K562 (cell line): Measurements from ENCODE around the gene PRCC. TPM values are rescaled to one million over a fixed set of nuclear protein-coding genes. Genes with fewer than 3 reads are reported as not detected.

Experiments used
- BHLHE40 ChIP-seq: IDR thresholded peaks from 2 replicates; pipeline ENCODE4 v1.6.1; 2011; ENCODE audit warnings: low read length, improper control_type of control experiment
- CREB5 ChIP-seq: fragments of 250-450 bp; sonication (Bioruptor Pico); IDR thresholded peaks from 2 replicates; pipeline ENCODE4 v1.5.0; 2020; ENCODE audit warnings: mild to moderate bottlenecking
- CREBBP ChIP-seq: IDR thresholded peaks from one replicate; pipeline ENCODE4 v1.6.1; 2012; ENCODE audit warnings: low read depth, mild to moderate bottlenecking, control low read depth, inconsistent platforms, low read length
- FOXA3 ChIP-seq, 2 experiments: fragments of 450-650 bp in 1 of 2; sonication (generic) in 1 of 2; formaldehyde crosslinking; IDR thresholded peaks in 1 of 2; conservative IDR thresholded peaks in 1 of 2; 2 replicates each; pipeline versions ENCODE4 v1.4.0 to v1.8.0; 2020 to 2022; ENCODE audit warnings: mild to moderate bottlenecking in 2 of 2, missing genetic modification reagents in 1 of 2
- HDAC3 ChIP-seq: fragments of 450-650 bp; IDR thresholded peaks from 2 replicates; pipeline ENCODE4 v1.6.1; 2018; ENCODE audit warnings: borderline replicate concordance, mild to moderate bottlenecking, moderate library complexity; ENCODE audit not compliant: partially characterized antibody
- HMG20B ChIP-seq: fragments of 250-450 bp; sonication (Bioruptor Pico); IDR thresholded peaks from 2 replicates; pipeline ENCODE4 v1.5.0; 2021; ENCODE audit warnings: mild to moderate bottlenecking
- ID3 ChIP-seq, 2 experiments: fragments of 250-450 bp in 1 of 2; fragments of 450-650 bp in 1 of 2; sonication (Bioruptor Pico) in 1 of 2; IDR thresholded peaks; 2 replicates each; pipeline versions ENCODE4 v1.6.1 to v1.8.0; 2016 to 2021; ENCODE audit warnings: mild to moderate bottlenecking in 2 of 2, moderate library complexity in 2 of 2, missing compliant biosample characterization in 1 of 2, missing genetic modification characterization in 1 of 2
- ILF3 ChIP-seq: fragments of 450-650 bp; IDR thresholded peaks from 2 replicates; pipeline ENCODE4 v1.6.1; 2018; ENCODE audit warnings: antibody characterized with exemption, mild to moderate bottlenecking, moderate library complexity, borderline replicate concordance
- POLR2A ChIP-seq: fragments of 450-650 bp; conservative IDR thresholded peaks from 2 replicates; pipeline ENCODE4 v1.6.1; 2016
- RAD51 ChIP-seq: fragments of 450-650 bp; IDR thresholded peaks from 2 replicates; pipeline ENCODE4 v1.7.1; 2016; ENCODE audit warnings: low read depth, mild to moderate bottlenecking, borderline replicate concordance
- ZNF12 ChIP-seq: sonication (generic); formaldehyde crosslinking; IDR thresholded peaks from 2 replicates; pipeline ENCODE4 v1.4.0; 2020; ENCODE audit warnings: mild to moderate bottlenecking, missing genetic modification reagents
- ZNF274 ChIP-seq: IDR thresholded peaks from 2 replicates; pipeline ENCODE4 v1.6.1; 2011; ENCODE audit warnings: low read depth, mild to moderate bottlenecking, low read length, moderate library complexity, borderline replicate concordance
- ZNF518B ChIP-seq: fragments of 250-450 bp; sonication (Bioruptor Pico); IDR thresholded peaks from 2 replicates; pipeline ENCODE4 v1.5.0; 2021; ENCODE audit warnings: mild to moderate bottlenecking, moderate library complexity
- ZZZ3 ChIP-seq: fragments of 450-650 bp; IDR thresholded peaks from 2 replicates; pipeline ENCODE4 v1.6.1; 2016; ENCODE audit warnings: antibody characterized with exemption, mild to moderate bottlenecking, moderate library complexity
- polyA plus RNA-seq, 8 experiments: library from polyadenylated mRNA; depleted of rRNA in 4 of 8; stranded (reverse) in 5 of 8; unstranded in 3 of 8; fragments of >200 nt; fragmentation: Nextera tagmentation in 2 of 8; fragmentation: Illumina TruSeq in 1 of 8; extraction: Ambion mirVana in 2 of 8; extraction: Trizol in 1 of 8; gene quantifications; 2 replicates each; pipeline versions ENCODE4 v1.2.1 to v1.2.3, GENCODE V29; 2011 to 2014; ENCODE audit warnings: inconsistent platforms in 1 of 8, missing spikeins in 1 of 8
- total RNA-seq, 7 experiments: library from RNA; depleted of rRNA in 6 of 7; stranded (reverse); fragments of >200 nt in 6 of 7; fragmentation: Illumina TruSeq in 2 of 7; extraction: Trizol in 2 of 7; gene quantifications; 2 replicates each; pipeline versions ENCODE4 v1.2.1 to v1.2.3, GENCODE V29; 2011 to 2021; ENCODE audit warnings: low replicate concordance in 1 of 7
- TF ChIP-seq, protein P1 (sequence below): sonication (generic); formaldehyde crosslinking; IDR thresholded peaks from 2 replicates; pipeline ENCODE4 v1.8.1; 2023; ENCODE audit warnings: mild to moderate bottlenecking, missing genetic modification reagents
- TF ChIP-seq, protein P2 (sequence below), 2 experiments: IDR thresholded peaks; 2 replicates each; pipeline ENCODE4 v1.6.1; 2012; ENCODE audit warnings: improper control_type of control experiment in 2 of 2, low read depth in 2 of 2, low read length in 2 of 2, borderline replicate concordance in 1 of 2

The PRCC gene
- total and polyA plus RNA-seq, 9 of the 15 experiments (the other 6 are each of a cell fraction or from before 2014, with no cell fraction given), result 23.9 to 201 (median 41.1) TPM

DNA sequence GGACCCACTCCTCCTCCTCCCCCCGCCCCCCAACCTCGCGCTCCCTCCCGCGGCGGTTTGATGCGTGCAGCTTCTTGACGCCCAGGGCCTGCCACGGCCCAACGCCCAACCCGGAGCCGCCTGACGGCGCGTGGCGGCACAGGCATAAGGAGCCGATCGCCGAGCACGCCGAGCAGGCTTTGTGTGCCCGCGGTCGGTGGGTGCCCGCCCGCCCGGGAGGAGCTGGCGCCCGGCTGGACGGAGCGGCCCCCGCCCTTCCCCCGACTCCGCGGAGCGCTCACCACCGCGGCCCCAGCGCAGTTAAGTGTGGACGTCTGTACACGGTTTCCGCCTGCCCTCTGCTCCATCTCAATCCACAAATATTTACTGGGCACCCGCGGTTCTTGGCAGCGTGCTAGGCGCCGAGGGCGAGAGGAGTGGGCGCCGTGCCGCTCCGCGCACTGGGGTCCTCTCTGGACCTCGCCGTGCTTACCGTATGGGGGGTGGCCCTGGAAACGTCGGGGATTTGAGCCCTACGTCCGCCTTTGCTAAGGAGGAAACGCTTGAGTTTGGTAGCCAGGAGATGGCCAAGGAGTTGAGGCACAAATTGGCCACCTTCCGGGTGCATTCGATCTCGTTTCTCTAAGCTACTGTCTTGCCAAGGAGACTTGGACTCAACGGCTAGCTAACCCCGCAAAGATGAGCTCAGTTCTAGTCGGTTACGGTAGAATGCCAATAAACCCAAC lies 15.4 kb upstream of the PRCC start (continued):
- TF ChIP-seq, protein P1, sequence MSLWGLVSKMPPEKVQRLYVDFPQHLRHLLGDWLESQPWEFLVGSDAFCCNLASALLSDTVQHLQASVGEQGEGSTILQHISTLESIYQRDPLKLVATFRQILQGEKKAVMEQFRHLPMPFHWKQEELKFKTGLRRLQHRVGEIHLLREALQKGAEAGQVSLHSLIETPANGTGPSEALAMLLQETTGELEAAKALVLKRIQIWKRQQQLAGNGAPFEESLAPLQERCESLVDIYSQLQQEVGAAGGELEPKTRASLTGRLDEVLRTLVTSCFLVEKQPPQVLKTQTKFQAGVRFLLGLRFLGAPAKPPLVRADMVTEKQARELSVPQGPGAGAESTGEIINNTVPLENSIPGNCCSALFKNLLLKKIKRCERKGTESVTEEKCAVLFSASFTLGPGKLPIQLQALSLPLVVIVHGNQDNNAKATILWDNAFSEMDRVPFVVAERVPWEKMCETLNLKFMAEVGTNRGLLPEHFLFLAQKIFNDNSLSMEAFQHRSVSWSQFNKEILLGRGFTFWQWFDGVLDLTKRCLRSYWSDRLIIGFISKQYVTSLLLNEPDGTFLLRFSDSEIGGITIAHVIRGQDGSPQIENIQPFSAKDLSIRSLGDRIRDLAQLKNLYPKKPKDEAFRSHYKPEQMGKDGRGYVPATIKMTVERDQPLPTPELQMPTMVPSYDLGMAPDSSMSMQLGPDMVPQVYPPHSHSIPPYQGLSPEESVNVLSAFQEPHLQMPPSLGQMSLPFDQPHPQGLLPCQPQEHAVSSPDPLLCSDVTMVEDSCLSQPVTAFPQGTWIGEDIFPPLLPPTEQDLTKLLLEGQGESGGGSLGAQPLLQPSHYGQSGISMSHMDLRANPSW (CRISPR knock-in tag), result no peak
- TF ChIP-seq POLR2A (peak; percentile 64), ILF3 (no peak), ID3 (CRISPR knock-in tag; IDR thresholded peaks at IDR 0.05) (no peak), ID3 (tag; IDR thresholded peaks at IDR 0.05) (no peak), HMG20B (CRISPR knock-in tag) (no peak), RAD51 (peak; percentile 42; the same call in 1 of the 2 replicates), CREBBP (no peak), ZNF518B (CRISPR knock-in tag) (no peak), ZZZ3 (no peak), CREB5 (no peak), FOXA3 (CRISPR knock-in tag; conservative IDR thresholded peaks at IDR 0.05 in 1 of 2, IDR thresholded peaks at IDR 0.05 in 1 of 2) (no peak), ZNF274 (no peak), HDAC3 (no peak), ZNF12 (CRISPR knock-in tag) (peak; percentile 65; the same call in 1 of the 2 replicates), BHLHE40 (peak; percentile 84)
- TF ChIP-seq, protein P2, sequence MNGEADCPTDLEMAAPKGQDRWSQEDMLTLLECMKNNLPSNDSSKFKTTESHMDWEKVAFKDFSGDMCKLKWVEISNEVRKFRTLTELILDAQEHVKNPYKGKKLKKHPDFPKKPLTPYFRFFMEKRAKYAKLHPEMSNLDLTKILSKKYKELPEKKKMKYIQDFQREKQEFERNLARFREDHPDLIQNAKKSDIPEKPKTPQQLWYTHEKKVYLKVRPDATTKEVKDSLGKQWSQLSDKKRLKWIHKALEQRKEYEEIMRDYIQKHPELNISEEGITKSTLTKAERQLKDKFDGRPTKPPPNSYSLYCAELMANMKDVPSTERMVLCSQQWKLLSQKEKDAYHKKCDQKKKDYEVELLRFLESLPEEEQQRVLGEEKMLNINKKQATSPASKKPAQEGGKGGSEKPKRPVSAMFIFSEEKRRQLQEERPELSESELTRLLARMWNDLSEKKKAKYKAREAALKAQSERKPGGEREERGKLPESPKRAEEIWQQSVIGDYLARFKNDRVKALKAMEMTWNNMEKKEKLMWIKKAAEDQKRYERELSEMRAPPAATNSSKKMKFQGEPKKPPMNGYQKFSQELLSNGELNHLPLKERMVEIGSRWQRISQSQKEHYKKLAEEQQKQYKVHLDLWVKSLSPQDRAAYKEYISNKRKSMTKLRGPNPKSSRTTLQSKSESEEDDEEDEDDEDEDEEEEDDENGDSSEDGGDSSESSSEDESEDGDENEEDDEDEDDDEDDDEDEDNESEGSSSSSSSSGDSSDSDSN (IDR thresholded peaks at IDR 0.05; ENCODE audit: borderline replicate concordance in 1 of 2, low read depth in 2 of 2, low read length in 2 of 2), result no peak
